Measurements from ENCODE around the gene CHD6. TPM values are rescaled to one million over a fixed set of nuclear protein-coding genes. Genes with fewer than 3 reads are reported as not detected.

Gene CHD6
- total RNA-seq, 1 experiment from 2014 or later, result 51.1 TPM

- peaks cover 84% of the 10 kb centered on the region for H3K79me2 ChIP-seq (ENCODE audit: low read depth)
- DNase-seq, result no peak
- BruUV-seq (replicated peaks), result no TSS peak
- H3K36me3 ChIP-seq (ENCODE audit: low read depth), result no peaks in the 10 kb centered on the region
- H3K9me3 ChIP-seq (ENCODE audit: insufficient read depth, low read depth), result no peaks in the 10 kb centered on the region
- no peaks in the 10 kb centered on the region for H3K27me3 ChIP-seq (ENCODE audit: insufficient read depth, low read depth)
- H2AFZ ChIP-seq, result no peak overlapping the region
- CTCF ChIA-PET, result no interaction called here
- H3K9me2 ChIP-seq (ENCODE audit: insufficient read depth), result no peaks in the 10 kb centered on the region
- H3K27ac ChIP-seq, result no peak overlapping the region; the same call in 1 of the 2 replicates
- H3K4me3 ChIP-seq, result no peak overlapping the region
- no peaks in the 10 kb centered on the region for H3K4me1 ChIP-seq (replicated peaks; ENCODE audit: insufficient read depth)
- peaks cover 35% of the 10 kb centered on the region for H4K20me1 ChIP-seq (ENCODE audit: insufficient read depth)
- no peak overlapping the region for H3K4me2 ChIP-seq
- POLR2A ChIA-PET (ENCODE audit: unreplicated experiment), result no interaction called here
- intact Hi-C loops (cut with micrococcal nuclease; ENCODE audit: unreplicated experiment), result no loop called here
- TF ChIP-seq CTCF (conservative IDR thresholded peaks at IDR 0.05), result no peak
- TF ChIP-seq EZH2 (IDR thresholded peaks at IDR 0.05; ENCODE audit: low read depth), result no peak
- H3F3A ChIP-seq (ENCODE audit: insufficient read depth, low read depth), result no peaks in the 10 kb centered on the region
These were observed 47.6 kb downstream of the CHD6 start for GRCh38 chr20:41570557-41570956.

DNA sequence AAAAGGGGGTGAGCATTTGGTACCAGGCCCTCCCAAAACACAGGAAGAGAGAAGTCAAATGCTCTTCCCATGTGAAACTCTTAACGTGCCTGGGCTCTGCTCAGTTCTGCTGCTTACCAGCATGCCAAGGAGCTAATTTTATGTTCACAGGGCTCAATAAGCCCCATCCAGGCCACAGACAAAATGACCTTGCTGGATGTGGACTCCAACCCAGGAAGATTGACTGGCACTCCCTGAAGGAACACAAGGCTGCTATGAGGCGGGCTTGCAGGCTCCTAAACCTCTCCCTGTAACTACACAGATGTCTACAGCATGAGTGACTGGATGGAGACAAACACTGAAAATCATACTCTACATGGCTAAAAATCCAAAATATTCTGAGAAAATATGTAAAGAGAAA is 50.6 kb downstream of the CHD6 start:
- ChIA-PET CTCF (interaction anchor here (0.7 kb wide), 1 partner anchor 8 kb away, joined by 7 read pairs; no protein-coding TSS in a partner anchor), POLR2A (ENCODE audit: unreplicated experiment) (no interaction called here)
- H3K4me1 ChIP-seq (replicated peaks; ENCODE audit: insufficient read depth), result no peaks in the 10 kb centered on the region

DNA sequence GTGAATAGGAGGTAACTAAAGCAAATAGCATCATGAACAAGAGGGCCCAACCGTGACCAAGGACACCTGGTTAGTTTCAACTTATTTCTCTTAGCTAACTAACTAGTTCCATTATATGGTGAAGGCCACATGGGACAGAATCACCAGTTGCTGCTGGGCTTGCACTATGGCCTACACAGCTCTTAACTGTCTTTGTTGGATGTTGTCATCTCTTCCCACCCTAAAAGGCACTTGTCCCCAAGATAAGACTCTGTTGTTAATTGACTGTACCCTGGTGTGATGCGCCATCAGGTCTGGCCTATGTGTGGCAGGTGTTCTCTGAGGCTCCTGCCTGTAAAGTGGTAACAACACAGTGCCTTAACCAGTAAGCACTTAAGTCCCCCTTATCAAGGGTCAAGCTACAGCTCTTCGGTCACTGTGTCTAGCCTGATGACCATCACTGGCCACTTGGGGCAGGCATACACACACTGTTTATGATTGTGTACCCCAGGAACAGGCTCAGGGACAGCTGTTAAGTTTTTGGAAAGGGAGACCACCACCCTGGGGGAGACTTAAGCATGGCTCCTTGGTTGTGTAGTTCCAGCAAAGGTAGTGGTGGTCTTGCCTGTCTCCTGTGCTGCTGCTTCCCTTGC is 51.2 kb downstream of the CHD6 start:
- H3K36me3 ChIP-seq (ENCODE audit: low read depth), result no peaks in the 10 kb centered on the region
- no TSS peak for BruUV-seq (replicated peaks)
- intact Hi-C loops (cut with micrococcal nuclease; ENCODE audit: unreplicated experiment), result no loop called here
- H3K27ac ChIP-seq, result no peak overlapping the region
- H3K4me3 ChIP-seq, result no peak overlapping the region
- ChIA-PET CTCF (interaction anchor here (0.7 kb wide), 1 partner anchor 8 kb away, joined by 7 read pairs; no protein-coding TSS in a partner anchor), POLR2A (ENCODE audit: unreplicated experiment) (no interaction called here)
- TF ChIP-seq EZH2 (IDR thresholded peaks at IDR 0.05; ENCODE audit: low read depth) (no peak), CTCF (conservative IDR thresholded peaks at IDR 0.05) (no peak)
- no peak for DNase-seq
- no peaks in the 10 kb centered on the region for H3K27me3 ChIP-seq (ENCODE audit: insufficient read depth, low read depth)
- H3K9me3 ChIP-seq (ENCODE audit: insufficient read depth, low read depth), result no peaks in the 10 kb centered on the region
- no peaks in the 10 kb centered on the region for H3F3A ChIP-seq (ENCODE audit: insufficient read depth, low read depth)
- H2AFZ ChIP-seq, result no peak overlapping the region
- no peak overlapping the region for H3K4me2 ChIP-seq
- peaks cover 77% of the 10 kb centered on the region for H3K79me2 ChIP-seq (ENCODE audit: low read depth)
- no peaks in the 10 kb centered on the region for H3K4me1 ChIP-seq (replicated peaks; ENCODE audit: insufficient read depth)
- H4K20me1 ChIP-seq (ENCODE audit: insufficient read depth), result peaks cover 27% of the 10 kb centered on the region
- no peaks in the 10 kb centered on the region for H3K9me2 ChIP-seq (ENCODE audit: insufficient read depth)

More for the DNA sequence above, 50.6 kb downstream of the CHD6 start:
- Histone ChIP-seq H3K4me2 (no peak overlapping the region), H3K36me3 (ENCODE audit: low read depth) (no peaks in the 10 kb centered on the region), H3K27ac (no peak overlapping the region), H3K27me3 (ENCODE audit: insufficient read depth, low read depth) (no peaks in the 10 kb centered on the region), H2AFZ (no peak overlapping the region), H3K9me2 (ENCODE audit: insufficient read depth) (no peaks in the 10 kb centered on the region), H3K9me3 (ENCODE audit: insufficient read depth, low read depth) (no peaks in the 10 kb centered on the region), H4K20me1 (ENCODE audit: insufficient read depth) (peaks cover 27% of the 10 kb centered on the region), H3F3A (ENCODE audit: insufficient read depth, low read depth) (no peaks in the 10 kb centered on the region), H3K4me3 (no peak overlapping the region), H3K79me2 (ENCODE audit: low read depth) (peaks cover 83% of the 10 kb centered on the region)
- intact Hi-C loops (cut with micrococcal nuclease; ENCODE audit: unreplicated experiment), result no loop called here
- no peak for DNase-seq
- TF ChIP-seq CTCF (conservative IDR thresholded peaks at IDR 0.05) (no peak), EZH2 (IDR thresholded peaks at IDR 0.05; ENCODE audit: low read depth) (no peak)
- no TSS peak for BruUV-seq (replicated peaks)

Data from PC-9 (cell line).